HG03064 (cell line): ENCODE measurements around the gene FMOD.
"Not testable (repeated sequence)": the region's sequence is repeated elsewhere in the genome, so short reads cannot be mapped to it uniquely, and the experiment has no call there.

Experiments
- ATAC-seq: cut with Tn5 transposase; IDR thresholded peaks from one replicate; pipeline ENCODE4 v1.9.1; 2021; ENCODE audit warnings: low read depth; ENCODE audit not compliant: unreplicated experiment

The FMOD gene

DNA sequence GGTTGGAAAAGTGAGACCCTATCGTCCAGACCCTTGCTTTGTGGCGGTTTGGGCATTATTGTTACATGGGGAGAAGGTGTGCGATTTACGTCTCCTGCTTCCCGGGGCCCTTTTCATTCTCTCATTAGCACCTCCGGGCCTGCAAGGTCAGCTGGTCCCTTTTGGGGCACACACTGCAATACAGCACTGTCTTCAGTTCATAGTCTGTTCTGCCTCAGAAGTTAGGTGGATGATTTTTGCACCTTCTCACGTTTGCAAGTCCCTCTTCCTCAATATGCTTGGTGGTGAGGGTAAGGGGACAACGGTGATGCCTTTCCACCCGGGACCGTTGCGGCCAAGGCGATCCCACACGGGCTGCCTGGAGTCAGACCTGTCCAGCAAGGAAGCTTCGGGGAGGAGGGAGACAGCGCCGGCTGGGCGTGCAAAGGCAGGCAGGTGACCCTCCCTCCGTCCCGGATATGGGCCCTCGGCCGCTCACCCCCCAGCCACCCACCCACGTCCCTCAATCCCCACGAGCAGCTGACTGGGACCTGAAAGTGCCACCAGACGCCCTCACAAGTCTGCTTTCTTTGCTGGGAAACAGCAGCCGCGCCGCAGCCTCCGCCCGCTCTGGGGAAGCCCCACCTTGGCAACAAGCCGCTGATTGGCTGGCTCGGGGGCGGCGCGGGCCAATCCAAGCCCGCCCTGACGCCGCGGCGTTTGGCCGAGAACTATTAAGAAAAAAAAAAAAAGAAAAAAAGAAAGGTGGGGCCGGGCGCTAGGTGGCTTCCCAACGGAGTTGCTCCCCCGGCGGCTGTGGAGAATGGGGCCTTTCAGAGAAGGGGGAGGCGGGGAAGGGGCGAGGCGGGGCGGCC is 23.9 kb downstream of the FMOD start:
- ATAC-seq: peak; percentile 60

GRCh38 chr1:203325418-203326091 is 25.4 kb downstream of the FMOD start:
- no peak for ATAC-seq

GRCh38 chr1:203325026-203325417 is 25.9 kb downstream of the FMOD start:
- no peak for ATAC-seq

- ATAC-seq: no peak
These were observed 26.6 kb downstream of the FMOD start for GRCh38 chr1:203324105-203325025.

GRCh38 chr1:203323587-203323986 is 27.3 kb downstream of the FMOD start:
- ATAC-seq: no peak

GRCh38 chr1:203322500-203323179 is 28.3 kb downstream of the FMOD start:
- no peak for ATAC-seq

GRCh38 chr1:203321273-203322052 is 29.5 kb downstream of the FMOD start:
- ATAC-seq: no peak

GRCh38 chr1:203320591-203321272 is 30.2 kb downstream of the FMOD start:
- ATAC-seq: peak; percentile 46

DNA sequence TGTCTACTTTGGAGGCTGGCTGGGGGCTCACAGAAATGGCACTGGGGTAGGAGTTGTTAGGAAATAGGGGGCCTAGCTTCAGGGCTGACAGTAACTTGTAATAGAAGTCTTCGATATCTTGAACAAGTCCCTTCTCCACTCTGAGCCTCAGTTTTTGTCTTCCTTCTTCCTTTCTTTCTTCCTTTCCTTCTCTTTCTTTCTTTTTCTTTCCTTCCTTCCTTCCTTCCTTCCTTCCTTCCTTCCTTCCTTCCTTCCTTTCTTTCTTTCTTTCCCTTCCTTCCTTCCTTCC is 32.7 kb downstream of the FMOD start:
- ATAC-seq: no peak

DNA sequence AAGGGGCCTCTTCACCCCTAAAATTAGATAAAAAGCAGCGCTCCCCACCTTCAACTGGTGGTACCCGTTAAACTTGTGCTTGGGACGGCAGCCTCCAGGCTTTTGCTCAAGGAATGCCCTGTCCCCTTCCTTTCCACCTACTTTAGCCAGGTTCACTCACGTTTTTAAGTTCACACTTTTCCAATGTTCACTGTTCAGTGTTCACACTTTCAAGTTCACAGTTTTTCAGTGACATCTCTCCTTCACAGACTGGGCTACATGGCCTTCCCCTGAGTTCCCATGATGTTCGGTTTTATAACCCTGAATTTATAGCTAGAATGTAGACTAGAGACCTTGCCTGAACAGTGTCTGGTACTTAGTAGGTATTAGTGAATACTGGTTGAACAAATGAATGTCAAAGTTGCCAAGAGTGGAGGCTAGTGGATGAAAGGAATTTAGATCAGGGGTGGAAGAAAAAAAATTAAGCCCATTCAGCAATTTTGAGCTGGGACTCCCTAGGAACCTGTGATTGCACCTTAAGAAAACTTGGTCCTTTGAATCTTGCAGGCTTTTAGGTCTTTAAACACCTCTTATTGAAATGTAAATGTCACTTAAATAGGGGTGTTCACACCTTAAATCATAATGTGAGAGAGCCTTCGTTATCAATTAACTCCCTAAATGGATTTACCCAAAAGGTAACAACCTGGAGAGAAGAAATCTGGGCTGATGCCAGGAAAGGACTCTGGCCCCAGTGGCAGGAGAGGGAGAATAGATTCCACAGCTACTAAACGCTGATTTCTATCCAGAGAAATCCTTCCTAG is 33.3 kb downstream of the FMOD start:
- ATAC-seq: no peak

- no peak for ATAC-seq
These were observed 34.3 kb downstream of the FMOD start for GRCh38 chr1:203316626-203317093.

DNA sequence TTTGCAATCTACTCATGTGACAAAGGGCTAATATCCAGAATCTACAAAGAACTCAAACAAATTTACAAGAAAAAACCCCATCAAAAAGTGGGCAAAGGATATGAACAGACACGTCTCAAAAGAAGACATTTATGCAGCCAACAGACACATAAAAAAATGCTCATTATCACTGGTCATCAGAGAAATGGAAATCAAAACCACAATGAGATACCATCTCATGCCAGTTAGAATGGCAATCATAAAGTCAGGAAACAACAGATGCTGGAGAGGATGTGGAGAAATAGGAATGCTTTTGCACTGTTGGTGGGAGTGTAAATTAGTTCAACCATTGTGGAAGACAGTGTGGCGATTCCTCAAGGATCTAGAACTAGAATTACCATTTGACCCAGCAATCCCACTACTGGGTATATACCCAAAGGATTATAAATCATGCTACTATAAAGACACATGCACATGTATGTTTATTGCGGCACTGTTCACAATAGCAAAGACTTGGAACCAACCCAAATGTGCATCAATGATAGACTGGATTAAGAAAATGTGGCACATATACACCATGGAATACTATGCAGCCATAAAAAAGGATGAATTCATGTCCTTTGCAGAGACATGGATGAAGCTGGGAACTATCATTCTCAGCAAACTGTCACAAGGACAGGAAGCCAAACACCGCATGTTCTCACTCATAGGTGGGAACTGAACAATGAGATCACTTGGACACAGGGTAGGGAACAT is 36.7 kb downstream of the FMOD start:
- not testable (repeated sequence) for ATAC-seq

DNA sequence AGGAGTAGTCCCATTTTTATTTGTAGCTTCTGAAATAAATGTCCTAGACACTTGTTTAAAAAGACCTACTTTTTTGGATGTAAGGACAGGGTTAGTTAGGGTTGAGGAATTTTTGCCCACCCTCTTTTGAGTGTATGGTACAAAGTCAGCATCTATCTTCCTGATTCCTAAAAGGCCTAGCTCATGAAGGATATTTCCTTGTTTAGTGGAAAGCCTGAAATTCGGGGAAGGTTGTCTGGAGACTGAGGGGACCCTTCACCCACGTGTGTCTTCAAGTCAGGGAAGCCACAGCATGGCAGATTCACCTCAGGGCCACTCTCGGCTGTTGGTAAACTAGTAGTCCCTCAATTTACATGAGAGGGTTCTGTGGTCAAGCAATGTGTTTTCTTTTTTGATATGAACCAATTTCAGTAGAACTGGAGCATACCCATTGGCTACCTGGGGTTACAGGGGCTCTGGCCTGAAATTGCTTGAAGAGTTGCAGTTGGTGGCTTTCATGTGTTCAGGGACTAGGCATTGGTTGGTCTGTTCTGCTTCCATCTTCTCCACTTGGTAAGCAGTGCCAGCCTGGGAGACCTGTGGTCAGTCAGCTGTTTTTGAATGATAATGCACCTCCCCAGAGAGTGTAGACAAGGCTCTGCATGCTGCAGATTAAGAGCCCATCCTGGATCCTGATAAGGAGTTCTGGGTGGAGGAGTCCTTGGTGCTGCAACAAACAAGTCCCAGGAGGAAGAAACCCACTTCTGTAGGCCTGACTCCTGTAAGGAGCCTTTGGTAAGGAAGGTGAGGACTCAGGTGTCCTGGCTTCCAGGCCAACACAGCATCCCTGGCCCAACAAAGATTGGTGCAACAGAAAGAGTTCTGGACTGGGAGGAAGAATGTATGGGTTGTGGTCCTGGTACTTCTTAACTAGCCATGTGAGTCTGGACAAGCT is 39.3 kb downstream of the FMOD start:
- no peak for ATAC-seq

GRCh38 chr1:203308923-203309331 is 42.0 kb downstream of the FMOD start:
- ATAC-seq: no peak

DNA sequence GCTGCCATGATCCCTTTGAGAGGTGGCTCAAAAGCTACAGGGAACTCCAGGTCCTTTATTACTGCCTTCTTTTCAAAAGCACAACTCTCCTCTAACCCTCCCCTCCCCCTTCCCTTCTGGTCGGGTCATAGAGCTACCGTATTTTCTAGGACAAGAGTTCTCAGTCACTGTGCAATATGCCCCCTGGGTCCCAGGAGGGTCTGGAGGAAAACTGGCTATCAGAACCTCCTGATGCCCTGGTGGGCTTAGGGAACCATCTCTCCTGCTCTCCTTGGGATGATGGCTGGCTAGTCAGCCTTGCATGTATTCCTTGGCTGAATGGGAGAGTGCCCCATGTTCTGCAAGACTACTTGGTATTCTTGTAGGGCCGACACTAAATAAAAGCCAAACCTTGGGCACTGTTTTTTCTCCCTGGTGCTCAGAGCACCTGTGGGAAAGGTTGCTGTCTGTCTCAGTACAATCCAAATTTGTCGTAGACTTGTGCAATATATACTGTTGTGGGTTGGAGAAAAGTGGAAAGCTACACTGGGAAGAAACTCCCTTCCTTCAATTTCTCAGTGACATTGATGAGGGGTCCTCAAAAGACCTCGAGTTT is 42.5 kb downstream of the FMOD start:
- ATAC-seq: no peak

GRCh38 chr1:203307641-203308126 is 43.2 kb downstream of the FMOD start:
- no peak for ATAC-seq
